Hepatocyte (in vitro differentiated cells): ENCODE data around the gene IL17RE. TPM values are rescaled to one million over a fixed set of nuclear protein-coding genes. Genes with fewer than 3 reads are reported as not detected.

Experiments used
- DNase-seq: peaks from one replicate; pipeline ENCODE4 v3.0.0-alpha.2; 2016; ENCODE audit warnings: low spot score
- H2AFZ ChIP-seq: fragments of 200-600 bp; sonication (generic); 2 replicates; pipeline ENCODE4 v1.6.0; 2016; ENCODE audit warnings: antibody characterized with exemption, mild to moderate bottlenecking
- H3K27ac ChIP-seq: fragments of 200-600 bp; sonication (generic); 2 replicates; pipeline ENCODE4 v1.5.1; 2016; ENCODE audit warnings: mild to moderate bottlenecking
- H3K27me3 ChIP-seq: fragments of 200-600 bp; sonication (generic); 2 replicates; pipeline ENCODE4 v1.6.1; 2016
- H3K36me3 ChIP-seq: fragments of 200-600 bp; sonication (generic); replicated peaks from 2 replicates; pipeline ENCODE4 v1.5.1; 2016; ENCODE audit warnings: low read depth; ENCODE audit not compliant: insufficient read depth
- H3K4me1 ChIP-seq: fragments of 200-600 bp; sonication (generic); 2 replicates; pipeline ENCODE4 v1.5.1; 2016; ENCODE audit warnings: mild to moderate bottlenecking, moderate library complexity; ENCODE audit not compliant: insufficient read depth
- H3K4me2 ChIP-seq: fragments of 200-600 bp; sonication (generic); 2 replicates; pipeline ENCODE4 v1.6.0; 2016
- H3K4me3 ChIP-seq: fragments of 200-600 bp; sonication (generic); 2 replicates; pipeline ENCODE4 v1.5.1; 2016; ENCODE audit warnings: mild to moderate bottlenecking
- H3K79me2 ChIP-seq: fragments of 200-600 bp; sonication (generic); 2 replicates; pipeline ENCODE4 v1.6.0; 2017; ENCODE audit warnings: mild to moderate bottlenecking
- H3K9me2 ChIP-seq: fragments of 200-600 bp; sonication (generic); replicated peaks from 2 replicates; pipeline ENCODE4 v1.6.0; 2017; ENCODE audit warnings: mild to moderate bottlenecking; ENCODE audit not compliant: insufficient read depth
- H3K9me3 ChIP-seq: fragments of 200-600 bp; sonication (generic); 2 replicates; pipeline ENCODE4 v1.5.1; 2016; ENCODE audit warnings: low read depth, mild to moderate bottlenecking
- H4K20me1 ChIP-seq: fragments of 200-600 bp; sonication (generic); 2 replicates; pipeline ENCODE4 v1.6.0; 2016; ENCODE audit warnings: mild to moderate bottlenecking; ENCODE audit not compliant: insufficient read depth, poor library complexity, severe bottlenecking
- CTCF ChIP-seq: fragments of 200-600 bp; sonication (generic); IDR thresholded peaks from 2 replicates; pipeline ENCODE4 v1.5.1; 2016; ENCODE audit warnings: antibody characterized with exemption, mild to moderate bottlenecking; ENCODE audit not compliant: poor library complexity
- EZH2 ChIP-seq: fragments of 200-600 bp; sonication (generic); IDR thresholded peaks from 2 replicates; pipeline ENCODE4 v1.6.1; 2016; ENCODE audit warnings: antibody characterized with exemption, mild to moderate bottlenecking, borderline replicate concordance
- EZH2phosphoT487 ChIP-seq: fragments of 200-600 bp; sonication (generic); IDR thresholded peaks from one replicate; pipeline ENCODE4 v1.6.1; 2018; ENCODE audit warnings: antibody characterized with exemption, mild to moderate bottlenecking, low read depth, moderate library complexity; ENCODE audit not compliant: unreplicated experiment, severe bottlenecking
- WGBS: methylation state at CpG from one replicate; pipeline ENCODE4 v1.1.6; 2016; ENCODE audit warnings: low lambda C conversion rate; ENCODE audit errors: missing lambda C conversion rate; 5-methylcytosine and 5-hydroxymethylcytosine counted together
- polyA plus RNA-seq: library from polyadenylated mRNA; unstranded; fragments of >200 nt; fragmentation: Nextera tagmentation; extraction: Ambion mirVana; gene quantifications from 2 replicates; pipeline ENCODE4 v1.2.1, GENCODE V29; 2016
- total RNA-seq: library from RNA; depleted of rRNA; stranded (reverse); fragments of >200 nt; gene quantifications from 2 replicates; pipeline ENCODE4 v1.2.3, GENCODE V29; 2014

IL17RE gene
- total and polyA plus RNA-seq, 2 experiments from 2014 or later, result 6.8 to 9.1 TPM

GRCh38 chr3:9940746-9941145 is 38.1 kb downstream of the IL17RE start:
- Histone ChIP-seq H3K4me1 (no peaks in the 10 kb centered on the region), H3K27ac (no peak overlapping the region), H3K79me2 (peaks cover 11% of the 10 kb centered on the region), H3K4me3 (no peak overlapping the region), H3K9me2 (no peaks in the 10 kb centered on the region), H3K27me3 (no peaks in the 10 kb centered on the region), H2AFZ (no peak overlapping the region), H3K4me2 (no peak overlapping the region), H3K9me3 (no peaks in the 10 kb centered on the region), H4K20me1 (no peaks in the 10 kb centered on the region), H3K36me3 (no peaks in the 10 kb centered on the region)
- 99% methylated on average over 10 of the region's 10 CpGs for WGBS
- DNase-seq, result no peak
- no peak for TF ChIP-seq CTCF
- TF ChIP-seq EZH2phosphoT487, result no peak
- no peak for TF ChIP-seq EZH2

- H4K20me1 ChIP-seq, result no peaks in the 10 kb centered on the region
- no peaks in the 10 kb centered on the region for H3K9me3 ChIP-seq
- no peak overlapping the region for H2AFZ ChIP-seq
- WGBS, result 93% methylated on average over 4 of the region's 4 CpGs
- H3K27me3 ChIP-seq, result no peaks in the 10 kb centered on the region
- no peak for TF ChIP-seq EZH2phosphoT487
- no peak for TF ChIP-seq EZH2
- no peak for TF ChIP-seq CTCF
- H3K4me3 ChIP-seq, result no peak overlapping the region
- H3K9me2 ChIP-seq, result no peaks in the 10 kb centered on the region
- no peak for DNase-seq
- no peak overlapping the region for H3K4me2 ChIP-seq
- H3K36me3 ChIP-seq, result no peaks in the 10 kb centered on the region
- H3K27ac ChIP-seq, result no peak overlapping the region
- no peaks in the 10 kb centered on the region for H3K4me1 ChIP-seq
- no peaks in the 10 kb centered on the region for H3K79me2 ChIP-seq
Observed at GRCh38 chr3:9942164-9942563, 39.5 kb downstream of the IL17RE start.

- DNase-seq, result no peak
- no peak overlapping the region for H2AFZ ChIP-seq
Observed at GRCh38 chr3:9942934-9943690, 40.5 kb downstream of the IL17RE start.

More at GRCh38 chr3:9942934-9943690, 40.5 kb downstream of the IL17RE start:
- 89% methylated on average over 8 of the region's 11 CpGs for WGBS
- Histone ChIP-seq H3K4me1 (peaks cover 4% of the 10 kb centered on the region), H3K79me2 (no peaks in the 10 kb centered on the region), H3K27ac (no peak overlapping the region), H3K9me3 (no peaks in the 10 kb centered on the region), H4K20me1 (no peaks in the 10 kb centered on the region), H3K4me3 (no peak overlapping the region), H3K9me2 (no peaks in the 10 kb centered on the region), H3K36me3 (no peaks in the 10 kb centered on the region), H3K4me2 (no peak overlapping the region), H3K27me3 (no peaks in the 10 kb centered on the region)
- no peak for TF ChIP-seq EZH2phosphoT487
- no peak for TF ChIP-seq EZH2
- TF ChIP-seq CTCF, result no peak
